ENCODE results near the gene ZNF474. TPM values are rescaled to one million over a fixed set of nuclear protein-coding genes. Genes with fewer than 3 reads are reported as not detected.

The ZNF474 gene
- total RNA-seq, 1 donor from 2014 or later: 0.45 TPM

DNA sequence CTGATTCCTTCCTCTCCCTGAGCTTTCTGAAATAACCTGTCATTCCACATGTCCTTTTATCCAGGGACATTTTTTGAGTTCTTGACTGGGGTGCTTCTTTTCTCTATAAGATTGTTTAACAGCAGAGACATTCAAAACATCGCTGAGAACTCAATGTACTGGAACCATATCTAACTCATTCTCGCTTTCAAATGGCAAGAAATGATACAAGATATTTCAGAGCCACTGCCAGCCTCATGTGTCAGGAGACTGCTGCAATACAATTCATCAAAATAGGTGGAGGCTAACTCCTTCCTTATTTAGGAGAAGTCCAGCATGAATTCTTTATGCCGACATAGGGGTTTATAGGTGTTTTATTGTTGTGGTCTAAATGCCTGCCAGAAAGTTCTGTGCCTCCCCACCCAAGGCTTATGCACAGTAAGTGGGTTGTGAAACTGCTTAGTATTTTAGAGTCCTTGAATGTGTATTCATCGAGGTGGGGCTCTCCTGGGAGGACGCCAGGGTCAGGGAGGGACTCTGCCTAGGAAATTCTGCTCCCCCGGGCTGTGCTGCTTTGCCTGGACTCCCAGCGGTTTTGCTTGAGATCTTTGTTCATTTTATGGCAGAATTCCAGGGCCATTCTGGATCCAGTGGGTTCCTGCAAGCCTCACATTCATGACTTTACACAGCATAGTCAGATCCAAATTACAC is 53.9 kb downstream of the ZNF474 start:
- H3K4me1 ChIP-seq (ENCODE audit: insufficient read depth, low read length): peaks cover 41% of the 10 kb centered on the region
- Mint-ChIP-seq H3K36me3 (ENCODE audit: low read depth, unreplicated experiment) (no peaks in the 10 kb centered on the region), H3K4me1 (ENCODE audit: low read depth, unreplicated experiment) (peaks cover 38% of the 10 kb centered on the region), H3K4me3 (ENCODE audit: unreplicated experiment) (no peak overlapping the region), H3K27me3 (ENCODE audit: low read depth, unreplicated experiment) (no peaks in the 10 kb centered on the region), H3K27ac (ENCODE audit: unreplicated experiment) (peak overlapping the region; percentile 75), H3K9me3 (ENCODE audit: unreplicated experiment) (peaks cover 3% of the 10 kb centered on the region)
- FAIRE-seq (peak; percentile 34), DNase-seq (ENCODE audit: low read depth) (peak; percentile 86)
- H3K4me3 ChIP-seq (ENCODE audit: insufficient read depth, low read depth, low read length): peak overlapping the region; percentile 30
- no peaks in the 10 kb centered on the region for H3K36me3 ChIP-seq (ENCODE audit: insufficient read depth, low read length)
- TF ChIP-seq, protein P1, sequence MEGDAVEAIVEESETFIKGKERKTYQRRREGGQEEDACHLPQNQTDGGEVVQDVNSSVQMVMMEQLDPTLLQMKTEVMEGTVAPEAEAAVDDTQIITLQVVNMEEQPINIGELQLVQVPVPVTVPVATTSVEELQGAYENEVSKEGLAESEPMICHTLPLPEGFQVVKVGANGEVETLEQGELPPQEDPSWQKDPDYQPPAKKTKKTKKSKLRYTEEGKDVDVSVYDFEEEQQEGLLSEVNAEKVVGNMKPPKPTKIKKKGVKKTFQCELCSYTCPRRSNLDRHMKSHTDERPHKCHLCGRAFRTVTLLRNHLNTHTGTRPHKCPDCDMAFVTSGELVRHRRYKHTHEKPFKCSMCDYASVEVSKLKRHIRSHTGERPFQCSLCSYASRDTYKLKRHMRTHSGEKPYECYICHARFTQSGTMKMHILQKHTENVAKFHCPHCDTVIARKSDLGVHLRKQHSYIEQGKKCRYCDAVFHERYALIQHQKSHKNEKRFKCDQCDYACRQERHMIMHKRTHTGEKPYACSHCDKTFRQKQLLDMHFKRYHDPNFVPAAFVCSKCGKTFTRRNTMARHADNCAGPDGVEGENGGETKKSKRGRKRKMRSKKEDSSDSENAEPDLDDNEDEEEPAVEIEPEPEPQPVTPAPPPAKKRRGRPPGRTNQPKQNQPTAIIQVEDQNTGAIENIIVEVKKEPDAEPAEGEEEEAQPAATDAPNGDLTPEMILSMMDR (IDR thresholded peaks at IDR 0.05; ENCODE audit: insufficient read depth, low read depth, low read length): no peak
- TF ChIP-seq EZH2 (IDR thresholded peaks at IDR 0.05; ENCODE audit: insufficient read depth, low read length): no peak
- H3K9me3 ChIP-seq (ENCODE audit: insufficient read depth, low read depth, low read length): no peaks in the 10 kb centered on the region
- no peaks in the 10 kb centered on the region for H3K27me3 ChIP-seq (ENCODE audit: insufficient read depth, low read length)
- peak overlapping the region; percentile 86 for H3K9ac ChIP-seq (ENCODE audit: low read length)
- peak overlapping the region; percentile 97 for H3K27ac ChIP-seq (ENCODE audit: low read depth, low read length)
- no peaks in the 10 kb centered on the region for H3K79me2 ChIP-seq (ENCODE audit: insufficient read depth, low read length)
- no peak overlapping the region for H2AFZ ChIP-seq (ENCODE audit: low read depth, low read length)
- H3K4me2 ChIP-seq (ENCODE audit: low read length): peak overlapping the region; percentile 79
- no peaks in the 10 kb centered on the region for H4K20me1 ChIP-seq (ENCODE audit: insufficient read depth, low read length)

DNA sequence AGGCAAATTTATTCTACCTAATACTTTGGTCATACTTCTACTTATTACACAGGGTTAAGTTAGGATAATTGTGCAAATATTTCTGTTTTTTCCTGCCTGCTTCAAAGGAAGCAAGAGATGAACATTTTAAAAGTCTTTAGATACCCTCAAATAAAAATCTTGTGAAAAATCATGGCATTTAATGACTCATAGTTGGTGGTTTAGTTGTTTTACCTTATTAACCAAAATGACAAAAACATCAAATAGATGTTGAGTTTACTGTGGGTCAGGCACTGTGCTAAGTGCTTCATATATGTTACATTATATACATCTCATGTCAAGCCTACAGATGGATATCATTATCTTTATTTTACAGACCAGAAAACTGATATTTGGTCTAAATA is 54.4 kb downstream of the ZNF474 start:
- Histone ChIP-seq H3K4me2 (ENCODE audit: low read length) (peak overlapping the region; percentile 79), H2AFZ (ENCODE audit: low read depth, low read length) (no peak overlapping the region), H3K36me3 (ENCODE audit: insufficient read depth, low read length) (no peaks in the 10 kb centered on the region), H3K27ac (ENCODE audit: low read depth, low read length) (peak overlapping the region; percentile 97), H3K4me3 (ENCODE audit: insufficient read depth, low read depth, low read length) (no peak overlapping the region), H3K9me3 (ENCODE audit: insufficient read depth, low read depth, low read length) (no peaks in the 10 kb centered on the region), H3K4me1 (ENCODE audit: insufficient read depth, low read length) (peaks cover 41% of the 10 kb centered on the region), H4K20me1 (ENCODE audit: insufficient read depth, low read length) (no peaks in the 10 kb centered on the region), H3K79me2 (ENCODE audit: insufficient read depth, low read length) (no peaks in the 10 kb centered on the region), H3K9ac (ENCODE audit: low read length) (peak overlapping the region; percentile 86), H3K27me3 (ENCODE audit: insufficient read depth, low read length) (no peaks in the 10 kb centered on the region)
- peaks cover 38% of the 10 kb centered on the region for H3K4me1 Mint-ChIP-seq (ENCODE audit: low read depth, unreplicated experiment)
- no peak for TF ChIP-seq EZH2 (IDR thresholded peaks at IDR 0.05; ENCODE audit: insufficient read depth, low read length)
- TF ChIP-seq, protein P1 (IDR thresholded peaks at IDR 0.05; ENCODE audit: insufficient read depth, low read depth, low read length): no peak
- H3K36me3 Mint-ChIP-seq (ENCODE audit: low read depth, unreplicated experiment): no peaks in the 10 kb centered on the region
- H3K27ac Mint-ChIP-seq (ENCODE audit: unreplicated experiment): peak overlapping the region; percentile 75
- H3K27me3 Mint-ChIP-seq (ENCODE audit: low read depth, unreplicated experiment): no peaks in the 10 kb centered on the region
- FAIRE-seq: peak; percentile 80
- H3K9me3 Mint-ChIP-seq (ENCODE audit: unreplicated experiment): peaks cover 2% of the 10 kb centered on the region
- DNase-seq (ENCODE audit: low read depth): no peak
- no peak overlapping the region for H3K4me3 Mint-ChIP-seq (ENCODE audit: unreplicated experiment)

DNA sequence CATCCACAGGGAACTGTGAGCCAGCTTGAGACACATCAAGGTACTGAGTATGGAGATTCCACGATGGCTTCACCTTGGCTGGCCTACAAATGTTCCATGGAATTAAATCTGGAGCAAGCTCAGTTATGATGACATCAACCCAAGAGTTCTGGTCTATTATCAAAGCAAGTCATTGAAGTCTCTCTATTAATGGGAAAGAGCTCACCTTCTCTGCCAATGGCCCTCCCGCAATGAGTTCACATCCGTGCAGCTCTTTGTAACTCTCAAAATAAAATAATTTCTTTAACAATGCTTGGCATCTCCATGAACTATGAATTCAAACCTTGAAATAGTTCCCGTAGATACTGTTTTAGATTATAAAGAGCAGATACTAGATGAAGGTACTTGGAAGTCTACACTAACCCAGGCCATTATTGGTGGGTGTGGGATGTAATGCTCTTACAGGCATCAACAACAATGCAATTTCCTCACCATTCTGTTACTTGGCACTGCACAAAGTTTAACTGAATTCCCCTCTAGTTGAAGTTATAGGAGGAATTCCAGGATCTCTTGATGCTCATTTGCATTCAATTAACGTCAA is 55.4 kb downstream of the ZNF474 start:
- Mint-ChIP-seq H3K4me3 (ENCODE audit: unreplicated experiment) (no peak overlapping the region), H3K27me3 (ENCODE audit: low read depth, unreplicated experiment) (no peaks in the 10 kb centered on the region), H3K4me1 (ENCODE audit: low read depth, unreplicated experiment) (peaks cover 38% of the 10 kb centered on the region), H3K9me3 (ENCODE audit: unreplicated experiment) (peaks cover 2% of the 10 kb centered on the region), H3K27ac (ENCODE audit: unreplicated experiment) (no peak overlapping the region), H3K36me3 (ENCODE audit: low read depth, unreplicated experiment) (no peaks in the 10 kb centered on the region)
- Histone ChIP-seq H3K4me2 (ENCODE audit: low read length) (no peak overlapping the region), H3K4me1 (ENCODE audit: insufficient read depth, low read length) (peaks cover 41% of the 10 kb centered on the region), H3K9ac (ENCODE audit: low read length) (no peak overlapping the region), H3K4me3 (ENCODE audit: insufficient read depth, low read depth, low read length) (no peak overlapping the region), H2AFZ (ENCODE audit: low read depth, low read length) (no peak overlapping the region), H3K27me3 (ENCODE audit: insufficient read depth, low read length) (no peaks in the 10 kb centered on the region), H4K20me1 (ENCODE audit: insufficient read depth, low read length) (no peaks in the 10 kb centered on the region), H3K79me2 (ENCODE audit: insufficient read depth, low read length) (no peaks in the 10 kb centered on the region), H3K36me3 (ENCODE audit: insufficient read depth, low read length) (no peaks in the 10 kb centered on the region), H3K9me3 (ENCODE audit: insufficient read depth, low read depth, low read length) (no peaks in the 10 kb centered on the region), H3K27ac (ENCODE audit: low read depth, low read length) (no peak overlapping the region)
- DNase-seq (ENCODE audit: low read depth): no peak
- FAIRE-seq: no peak
- no peak for TF ChIP-seq EZH2 (IDR thresholded peaks at IDR 0.05; ENCODE audit: insufficient read depth, low read length)
- TF ChIP-seq, protein P1 (IDR thresholded peaks at IDR 0.05; ENCODE audit: insufficient read depth, low read depth, low read length): no peak

Measured in astrocyte (in vitro differentiated cells and primary cell).